Activated T-cell treated with anti-CD3 and anti-CD28 coated beads, Interleukin-2, amount 50 U/mL, for 24 hours (primary cell): ENCODE measurements around the gene SIAH2.
A peak's percentile ranks its signal among the peaks of the same experiment; 100 is the strongest.

Experiments
- DNase-seq: peaks from one replicate; pipeline ENCODE4 v3.0.0-alpha.2; 2020
- H3K27ac Mint-ChIP-seq: 2 replicates; pipeline ENCODE4 v1.8.0; 2020; ENCODE audit warnings: mild to moderate bottlenecking, mixed read lengths
- H3K27me3 Mint-ChIP-seq: 2 replicates; pipeline ENCODE4 v1.8.0; 2020; ENCODE audit warnings: mixed read lengths
- H3K36me3 Mint-ChIP-seq: 2 replicates; pipeline ENCODE4 v1.8.0; 2020; ENCODE audit warnings: low read depth, mixed read lengths
- H3K4me1 Mint-ChIP-seq: 2 replicates; pipeline ENCODE4 v1.8.0; 2020; ENCODE audit warnings: low read depth, mixed read lengths
- H3K4me3 Mint-ChIP-seq: 2 replicates; pipeline ENCODE4 v1.8.0; 2020; ENCODE audit warnings: mild to moderate bottlenecking, moderate library complexity, mixed read lengths
- H3K9me3 Mint-ChIP-seq: 2 replicates; pipeline ENCODE4 v1.8.0; 2020; ENCODE audit warnings: mixed read lengths

SIAH2 gene

GRCh38 chr3:150747886-150748683, 14.9 kb downstream of the SIAH2 start:
- no peaks in the 10 kb centered on the region for H3K9me3 Mint-ChIP-seq
- H3K36me3 Mint-ChIP-seq = peaks cover 100% of the 10 kb centered on the region
- H3K27ac Mint-ChIP-seq = peak overlapping the region; percentile 83
- H3K27me3 Mint-ChIP-seq = no peaks in the 10 kb centered on the region
- no peak overlapping the region for H3K4me3 Mint-ChIP-seq
- H3K4me1 Mint-ChIP-seq = peaks cover 98% of the 10 kb centered on the region
- no peak for DNase-seq

DNA sequence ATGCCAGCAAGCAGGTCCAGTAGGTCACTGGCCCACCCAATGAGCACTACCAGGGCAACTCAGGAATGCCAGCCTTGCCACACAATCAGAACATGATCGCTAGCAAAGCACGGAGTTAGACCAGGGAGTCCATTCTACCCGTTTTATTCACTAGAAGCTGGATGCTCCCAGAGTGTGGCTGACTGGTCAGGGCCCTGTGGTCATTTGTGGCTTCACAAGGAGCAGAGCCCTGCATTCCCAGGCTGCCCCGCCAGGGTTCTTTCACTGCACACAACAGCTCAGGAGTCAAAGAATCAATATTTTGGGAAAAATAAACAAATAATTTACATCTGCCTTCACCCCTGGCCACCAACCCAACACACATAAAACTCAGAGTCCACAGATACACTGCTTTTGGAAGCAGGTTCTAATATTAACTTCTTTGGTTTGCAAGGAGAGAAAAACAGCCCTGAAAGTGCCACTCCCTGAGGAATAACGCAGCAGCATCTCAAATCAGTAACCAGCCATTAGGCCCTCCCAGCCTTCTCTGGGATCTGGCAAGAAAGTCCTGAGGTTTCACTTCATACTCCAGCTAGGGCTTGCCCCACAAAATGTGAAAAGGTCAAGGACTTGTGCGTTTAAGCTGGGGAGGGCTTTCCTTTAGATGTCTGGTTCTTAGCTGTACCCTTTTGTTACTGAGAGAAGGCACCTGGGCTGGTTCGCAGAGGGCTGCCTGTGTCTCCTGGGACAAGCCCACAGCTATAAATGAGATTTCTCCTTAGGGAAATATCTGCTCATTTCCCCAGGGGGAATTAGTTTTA, 16.0 kb downstream of the SIAH2 start:
- Mint-ChIP-seq H3K27ac (peak overlapping the region; percentile 83), H3K36me3 (peaks cover 100% of the 10 kb centered on the region), H3K9me3 (no peaks in the 10 kb centered on the region), H3K4me1 (peaks cover 99% of the 10 kb centered on the region), H3K27me3 (no peaks in the 10 kb centered on the region), H3K4me3 (no peak overlapping the region)
- no peak for DNase-seq

DNA sequence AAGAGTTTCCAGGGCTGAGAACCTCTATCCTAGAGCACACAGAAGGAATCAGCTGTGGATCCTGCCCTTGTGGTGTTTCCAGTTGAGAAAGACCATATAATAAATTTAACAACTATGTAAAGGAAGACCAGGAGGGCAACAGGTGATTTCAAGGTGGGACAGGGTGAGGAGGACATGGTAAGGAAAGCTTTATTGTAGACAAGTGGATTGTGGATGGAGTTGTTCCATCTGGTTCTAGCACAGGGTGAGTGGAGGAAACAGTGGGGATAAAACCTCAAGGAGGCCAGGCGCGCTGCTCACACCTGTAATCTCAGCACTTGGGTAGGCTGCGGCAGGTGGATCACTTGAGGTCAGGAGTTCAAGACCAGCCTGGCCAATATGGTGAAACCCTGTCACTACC, 17.1 kb downstream of the SIAH2 start:
- Mint-ChIP-seq H3K27ac (peak overlapping the region; percentile 83), H3K4me3 (no peak overlapping the region), H3K36me3 (peaks cover 100% of the 10 kb centered on the region), H3K9me3 (no peaks in the 10 kb centered on the region), H3K4me1 (peaks cover 99% of the 10 kb centered on the region), H3K27me3 (no peaks in the 10 kb centered on the region)
- DNase-seq = no peak

- Mint-ChIP-seq H3K4me1 (peaks cover 99% of the 10 kb centered on the region), H3K4me3 (no peak overlapping the region), H3K27me3 (no peaks in the 10 kb centered on the region), H3K36me3 (peaks cover 100% of the 10 kb centered on the region), H3K9me3 (no peaks in the 10 kb centered on the region), H3K27ac (peak overlapping the region; percentile 83)
- DNase-seq = no peak
Observed at GRCh38 chr3:150744919-150745211, 18.1 kb downstream of the SIAH2 start.

DNA sequence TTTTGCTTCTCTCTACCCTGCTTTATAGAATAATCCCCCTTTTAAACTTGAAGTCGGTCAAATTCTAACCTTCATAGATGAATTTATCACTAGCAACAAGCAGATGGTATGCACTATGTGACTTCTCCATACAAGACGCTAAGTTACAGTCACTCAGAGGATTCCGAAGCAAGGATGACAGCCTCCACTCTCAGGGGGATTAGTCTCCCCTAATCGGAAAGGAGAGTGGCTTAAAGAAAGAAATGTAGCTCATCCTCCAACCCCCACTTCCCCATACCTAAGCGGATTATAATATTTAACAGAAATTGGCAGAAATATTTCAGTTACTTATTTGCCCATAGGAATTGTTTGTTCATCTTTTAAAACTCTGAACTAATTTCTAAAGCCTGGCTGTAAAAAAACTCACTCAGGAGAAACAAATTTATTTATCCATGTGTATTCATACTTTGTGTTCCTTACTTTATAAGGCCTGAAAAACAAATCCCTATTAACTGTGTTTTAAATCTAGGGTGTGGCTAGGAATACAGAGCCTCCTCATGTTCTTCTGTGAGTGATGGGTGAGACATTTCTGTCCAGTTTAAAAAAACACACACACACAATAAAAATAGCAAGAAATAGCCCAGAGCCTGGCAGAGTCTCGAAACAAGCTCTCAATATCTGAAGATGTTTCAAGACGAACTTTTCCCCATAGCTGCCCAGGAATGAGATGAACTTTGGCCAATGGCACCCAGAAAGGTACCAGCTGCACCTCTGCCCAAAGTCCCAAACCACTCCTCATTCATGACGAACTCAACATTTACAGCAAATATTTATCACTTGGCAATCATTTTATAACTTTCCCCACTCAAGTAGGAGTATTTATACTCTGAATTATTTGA, 18.7 kb downstream of the SIAH2 start:
- Mint-ChIP-seq H3K27ac (peak overlapping the region; percentile 83), H3K4me1 (peaks cover 99% of the 10 kb centered on the region), H3K9me3 (no peaks in the 10 kb centered on the region), H3K4me3 (no peak overlapping the region), H3K27me3 (no peaks in the 10 kb centered on the region), H3K36me3 (peaks cover 97% of the 10 kb centered on the region)
- no peak for DNase-seq

DNA sequence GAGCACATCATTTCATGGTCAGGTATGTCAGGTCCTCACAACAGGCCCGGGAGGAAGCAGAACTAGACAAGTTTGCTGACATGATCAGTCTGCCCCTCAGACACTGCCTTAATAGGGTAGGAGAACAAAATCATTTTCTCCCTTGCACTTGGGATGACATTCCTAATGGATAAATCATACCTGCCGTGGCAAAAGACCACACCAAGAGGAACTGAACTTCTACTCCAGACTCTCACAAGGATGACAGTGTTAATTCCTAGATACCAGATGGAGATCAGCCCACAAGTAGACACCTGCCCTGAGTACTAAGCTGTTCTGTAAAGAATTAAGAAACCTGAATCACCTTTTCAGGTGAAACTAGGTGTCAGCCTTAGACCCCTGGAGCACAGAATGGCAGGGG, 19.5 kb downstream of the SIAH2 start:
- Mint-ChIP-seq H3K4me3 (no peak overlapping the region), H3K27ac (peak overlapping the region; percentile 83), H3K4me1 (peaks cover 98% of the 10 kb centered on the region), H3K36me3 (peaks cover 91% of the 10 kb centered on the region), H3K9me3 (no peaks in the 10 kb centered on the region), H3K27me3 (no peaks in the 10 kb centered on the region)
- DNase-seq = no peak

- H3K27ac Mint-ChIP-seq = peak overlapping the region; percentile 99
- DNase-seq = no peak
- no peaks in the 10 kb centered on the region for H3K9me3 Mint-ChIP-seq
- H3K36me3 Mint-ChIP-seq = peaks cover 88% of the 10 kb centered on the region
- H3K4me3 Mint-ChIP-seq = peak overlapping the region; percentile 36
- no peaks in the 10 kb centered on the region for H3K27me3 Mint-ChIP-seq
- peaks cover 98% of the 10 kb centered on the region for H3K4me1 Mint-ChIP-seq
Observed at GRCh38 chr3:150742679-150743078, 20.3 kb downstream of the SIAH2 start.

DNA sequence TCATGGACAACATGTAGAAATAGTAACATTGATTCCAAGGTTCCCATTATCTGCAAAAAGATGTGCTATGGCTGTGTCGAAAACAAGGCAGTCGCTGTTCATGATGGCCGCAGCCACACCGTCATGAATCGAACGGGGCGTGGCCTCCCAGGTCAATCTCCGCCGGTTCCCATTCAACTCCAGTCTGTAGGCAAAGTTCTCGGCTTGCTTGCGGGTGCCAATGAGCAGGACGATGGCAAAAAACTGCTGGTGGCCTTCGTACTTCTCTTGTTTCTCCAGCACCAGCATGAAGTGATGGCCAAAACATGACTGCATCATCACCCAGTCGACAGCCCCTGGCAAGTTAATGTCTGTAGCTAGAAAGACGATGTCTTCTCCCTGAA, 20.8 kb downstream of the SIAH2 start:
- Mint-ChIP-seq H3K36me3 (peaks cover 87% of the 10 kb centered on the region), H3K9me3 (no peaks in the 10 kb centered on the region), H3K27me3 (no peaks in the 10 kb centered on the region), H3K27ac (peak overlapping the region; percentile 99), H3K4me3 (peak overlapping the region; percentile 36), H3K4me1 (peaks cover 99% of the 10 kb centered on the region)
- no peak for DNase-seq

GRCh38 chr3:150741497-150742140, 21.4 kb downstream of the SIAH2 start:
- Mint-ChIP-seq H3K9me3 (no peaks in the 10 kb centered on the region), H3K4me1 (peaks cover 99% of the 10 kb centered on the region), H3K36me3 (peaks cover 84% of the 10 kb centered on the region), H3K27ac (peak overlapping the region; percentile 99), H3K4me3 (peak overlapping the region; percentile 67), H3K27me3 (no peaks in the 10 kb centered on the region)
- DNase-seq = no peak

GRCh38 chr3:150740733-150741496, 22.1 kb downstream of the SIAH2 start:
- H3K4me1 Mint-ChIP-seq = peaks cover 99% of the 10 kb centered on the region
- H3K36me3 Mint-ChIP-seq = peaks cover 81% of the 10 kb centered on the region
- peak overlapping the region; percentile 99 for H3K27ac Mint-ChIP-seq
- peak overlapping the region; percentile 67 for H3K4me3 Mint-ChIP-seq
- no peaks in the 10 kb centered on the region for H3K9me3 Mint-ChIP-seq
- DNase-seq = peak; percentile 51
- no peaks in the 10 kb centered on the region for H3K27me3 Mint-ChIP-seq

DNA sequence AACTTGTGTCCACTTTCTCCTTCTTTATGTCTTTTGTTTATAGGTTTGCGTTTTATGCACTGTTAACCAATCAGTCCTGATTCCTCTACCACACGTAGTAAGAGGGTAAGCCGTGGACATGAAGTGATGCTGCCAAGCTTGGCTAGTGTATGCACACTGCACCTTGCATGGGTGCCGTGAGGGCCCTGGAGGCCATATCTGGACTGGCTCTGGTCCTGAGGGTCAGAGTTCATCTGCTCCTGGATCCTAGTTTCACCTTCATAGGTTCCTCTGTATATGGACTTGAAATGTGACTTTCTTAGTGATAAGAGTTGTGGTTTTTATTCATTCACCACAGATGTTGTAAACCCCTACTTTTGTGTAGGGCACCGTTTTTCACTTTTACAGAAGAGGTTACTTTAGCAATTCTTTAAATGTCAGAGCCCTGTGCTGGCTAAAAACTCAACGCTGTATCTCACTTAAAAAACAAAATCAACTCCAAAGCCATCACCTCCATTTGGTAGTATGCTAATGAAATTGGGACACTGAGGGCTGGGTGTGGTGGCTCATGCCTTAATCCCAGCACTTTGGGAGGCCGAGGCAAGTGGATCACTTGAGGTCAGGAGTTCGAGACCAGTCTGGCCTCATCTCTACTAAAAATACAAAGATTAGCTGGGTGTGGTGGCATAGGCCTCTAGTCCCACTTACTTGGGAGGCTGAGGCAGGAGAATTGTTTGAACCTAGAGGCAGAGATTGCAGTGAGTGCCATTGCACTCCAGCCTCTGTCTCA, 22.9 kb downstream of the SIAH2 start:
- Mint-ChIP-seq H3K27me3 (no peaks in the 10 kb centered on the region), H3K4me1 (peaks cover 94% of the 10 kb centered on the region), H3K9me3 (no peaks in the 10 kb centered on the region), H3K36me3 (peaks cover 79% of the 10 kb centered on the region), H3K4me3 (peak overlapping the region; percentile 67), H3K27ac (peak overlapping the region; percentile 99)
- peak; percentile 62 for DNase-seq

GRCh38 chr3:150739200-150739863, 23.6 kb downstream of the SIAH2 start:
- H3K27ac Mint-ChIP-seq = peak overlapping the region; percentile 99
- H3K4me3 Mint-ChIP-seq = peak overlapping the region; percentile 67

More at GRCh38 chr3:150739200-150739863, 23.6 kb downstream of the SIAH2 start:
- no peak for DNase-seq
- no peaks in the 10 kb centered on the region for H3K27me3 Mint-ChIP-seq
- peaks cover 76% of the 10 kb centered on the region for H3K36me3 Mint-ChIP-seq
- peaks cover 87% of the 10 kb centered on the region for H3K4me1 Mint-ChIP-seq
- H3K9me3 Mint-ChIP-seq = no peaks in the 10 kb centered on the region
